ENCODE data around the gene CXCR2. TPM values are rescaled to one million over a fixed set of nuclear protein-coding genes. Genes with fewer than 3 reads are reported as not detected.

CXCR2 gene
- total RNA-seq, 4 donors from 2014 or later = 2.4 to 3.2 TPM; not detected in 2

GRCh38 chr2:218125095-218125494 lies 733 bp upstream of the CXCR2 start:
- Histone ChIP-seq H3K27me3 (peaks cover 29% of the 10 kb centered on the region), H3K27ac (no peak overlapping the region), H3K4me3 (no peak overlapping the region), H3K4me1 (no peaks in the 10 kb centered on the region), H3K9me3 (peaks cover 0 to 28% (median 0%) of the 10 kb centered on the region in 3 donors), H3K36me3 (no peaks in the 10 kb centered on the region)
- WGBS, 2 donors (ENCODE audit: low coverage in 1 of 2) = 41 to 46% methylated on average over 4 of the region's 4 CpGs
- no peak for ATAC-seq
- TF ChIP-seq POLR2AphosphoS5 (IDR thresholded peaks at IDR 0.05) (no peak), POLR2A (IDR thresholded peaks at IDR 0.05) (no peak), CTCF (IDR thresholded peaks at IDR 0.05) (no peak), EP300 (IDR thresholded peaks at IDR 0.05) (no peak)

- ATAC-seq = no peak
Observed at GRCh38 chr2:218127929-218128455, 2.2 kb downstream of the CXCR2 start.

GRCh38 chr2:218128781-218129457 lies 3.1 kb downstream of the CXCR2 start:
- no peaks in the 10 kb centered on the region for H3K9me3 ChIP-seq
- no peak overlapping the region for H3K4me3 ChIP-seq
- H3K36me3 ChIP-seq = no peaks in the 10 kb centered on the region
- no peaks in the 10 kb centered on the region for H3K4me1 ChIP-seq
- ATAC-seq = no peak
- H3K27me3 ChIP-seq = peaks cover 33% of the 10 kb centered on the region
- TF ChIP-seq POLR2AphosphoS5 (IDR thresholded peaks at IDR 0.05) (no peak), EP300 (IDR thresholded peaks at IDR 0.05) (no peak), CTCF (IDR thresholded peaks at IDR 0.05) (no peak), POLR2A (IDR thresholded peaks at IDR 0.05) (no peak)
- WGBS, 2 donors (ENCODE audit: low coverage in 1 of 2) = 83 to 84% methylated on average over 5 to 6 of the region's 6 CpGs
- no peak overlapping the region for H3K27ac ChIP-seq

More at GRCh38 chr2:218127929-218128455, 2.2 kb downstream of the CXCR2 start:
- WGBS, 2 donors (ENCODE audit: low coverage in 1 of 2) = 71 to 83% methylated on average over 2 to 3 of the region's 3 CpGs
- peaks cover 29% of the 10 kb centered on the region for H3K27me3 ChIP-seq
- no peak overlapping the region for H3K27ac ChIP-seq
- TF ChIP-seq POLR2AphosphoS5 (IDR thresholded peaks at IDR 0.05) = no peak
- no peak for TF ChIP-seq EP300 (IDR thresholded peaks at IDR 0.05)
- no peak for TF ChIP-seq POLR2A (IDR thresholded peaks at IDR 0.05)
- no peak for TF ChIP-seq CTCF (IDR thresholded peaks at IDR 0.05)
- H3K4me1 ChIP-seq = no peaks in the 10 kb centered on the region
- no peaks in the 10 kb centered on the region for H3K36me3 ChIP-seq
- no peak overlapping the region for H3K4me3 ChIP-seq
- peaks cover 0 to 3% (median 0%) of the 10 kb centered on the region in 3 donors for H3K9me3 ChIP-seq

- 80 to 89% methylated on average over 3 to 6 of the region's 6 CpGs for WGBS, 2 donors (ENCODE audit: low coverage in 1 of 2)
- no peak for ATAC-seq
- Histone ChIP-seq H3K4me3 (no peak overlapping the region), H3K4me1 (no peaks in the 10 kb centered on the region), H3K36me3 (no peaks in the 10 kb centered on the region), H3K9me3 (no peaks in the 10 kb centered on the region), H3K27me3 (peaks cover 33% of the 10 kb centered on the region), H3K27ac (no peak overlapping the region)
- no peak for TF ChIP-seq POLR2A (IDR thresholded peaks at IDR 0.05)
- TF ChIP-seq CTCF (IDR thresholded peaks at IDR 0.05) = no peak
- no peak for TF ChIP-seq POLR2AphosphoS5 (IDR thresholded peaks at IDR 0.05)
- TF ChIP-seq EP300 (IDR thresholded peaks at IDR 0.05) = no peak
Observed at GRCh38 chr2:218129458-218130135, 3.8 kb downstream of the CXCR2 start.
